ENCODE results near the gene SDF2.

DNA sequence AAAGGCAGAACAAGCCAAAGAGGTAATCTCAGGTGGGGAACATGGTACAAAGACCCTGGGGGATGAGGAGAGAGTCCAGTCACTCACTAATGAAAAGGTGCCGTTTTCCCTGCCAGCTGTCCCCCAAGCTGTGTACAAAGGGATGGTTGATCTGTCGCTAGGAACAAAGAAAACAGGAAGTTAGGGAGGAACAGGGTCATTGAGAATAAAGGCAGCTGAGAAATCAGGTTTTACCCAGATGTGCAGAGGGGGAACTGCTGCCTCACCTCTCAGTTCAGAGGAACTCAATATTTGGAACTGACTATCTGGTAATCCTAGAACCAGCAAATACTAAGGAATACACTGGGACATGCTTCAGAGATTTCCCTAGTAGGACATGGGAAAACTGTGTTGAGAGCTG, 49.2 kb downstream of the SDF2 start:
- TF ChIP-seq CTCF (IDR thresholded peaks at IDR 0.05) (no peak), POLR2A (IDR thresholded peaks at IDR 0.05) (no peak)

Measured in esophagus squamous epithelium (tissue), 4 donors.